ENCODE results near the gene HSDL1.

Gene HSDL1

GRCh38 chr16:84180519-84181140 lies 35.7 kb upstream of the HSDL1 start:
- H3K36me3 Mint-ChIP-seq, result peaks cover 34 to 54% of the 10 kb centered on the region in 2 donors
- DNase-seq (no peak), ATAC-seq (replicated peaks) (no peak)
- no peak overlapping the region for H3K4me3 Mint-ChIP-seq
- H3K27ac Mint-ChIP-seq, result peak overlapping the region; percentile 56
- peaks cover 19 to 36% of the 10 kb centered on the region in 2 donors for H3K4me1 Mint-ChIP-seq
- H3K27me3 Mint-ChIP-seq, result no peaks in the 10 kb centered on the region
- no peaks in the 10 kb centered on the region for H3K9me3 Mint-ChIP-seq

GRCh38 chr16:84179612-84180320 lies 34.8 kb upstream of the HSDL1 start:
- no peak overlapping the region for H3K27ac Mint-ChIP-seq
- no peak for DNase-seq
- no peak overlapping the region for H3K4me3 Mint-ChIP-seq
- peaks cover 27 to 48% of the 10 kb centered on the region in 2 donors for H3K36me3 Mint-ChIP-seq
- no peaks in the 10 kb centered on the region for H3K9me3 Mint-ChIP-seq
- no peak for ATAC-seq (replicated peaks)
- H3K4me1 Mint-ChIP-seq, result peaks cover 20 to 35% of the 10 kb centered on the region in 2 donors
- peaks cover 0 to under 1% of the 10 kb centered on the region in 2 donors for H3K27me3 Mint-ChIP-seq

DNA sequence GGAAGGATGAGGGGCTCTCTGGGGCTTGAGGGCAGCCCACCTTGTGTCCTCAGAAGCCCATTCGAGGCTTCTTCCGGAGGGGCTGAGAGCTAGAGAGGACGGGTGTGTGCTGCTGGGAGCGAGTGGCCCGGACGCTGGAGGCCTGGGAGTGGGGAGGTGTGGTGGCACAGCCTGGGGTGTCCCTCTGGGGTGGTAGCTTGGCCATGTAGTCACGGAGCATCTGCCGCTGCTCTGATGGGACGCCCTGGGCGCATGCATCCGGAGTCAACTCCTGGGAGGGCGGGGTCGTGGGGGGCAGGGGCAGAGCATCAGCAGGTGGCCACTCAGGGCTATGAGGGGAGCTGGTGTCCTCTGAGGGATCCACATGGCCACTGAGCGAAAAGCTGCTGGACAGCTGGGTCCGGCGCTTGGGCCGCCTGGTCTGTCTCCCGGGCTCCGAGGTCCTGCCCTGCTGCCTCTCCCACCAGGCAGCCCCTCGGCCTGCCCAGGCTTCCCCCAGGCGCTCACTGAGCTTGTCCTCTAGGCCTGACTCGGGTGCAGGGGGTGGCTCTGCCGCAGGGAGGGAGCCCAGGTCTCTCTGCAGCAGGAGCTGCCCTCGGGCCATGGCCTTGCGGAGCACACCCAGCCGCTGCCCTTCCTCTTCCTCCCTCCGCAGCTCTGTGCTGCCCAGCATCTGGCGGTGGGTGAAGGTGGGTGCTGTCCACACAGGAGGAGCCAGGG lies 34.1 kb upstream of the HSDL1 start:
- H3K4me1 Mint-ChIP-seq, result peaks cover 15 to 28% of the 10 kb centered on the region in 2 donors
- DNase-seq (no peak), ATAC-seq (replicated peaks) (no peak)
- no peaks in the 10 kb centered on the region for H3K9me3 Mint-ChIP-seq
- H3K27me3 Mint-ChIP-seq, result peaks cover 0 to 4% of the 10 kb centered on the region in 2 donors
- peaks cover 24 to 41% of the 10 kb centered on the region in 2 donors for H3K36me3 Mint-ChIP-seq
- no peak overlapping the region for H3K27ac Mint-ChIP-seq
- no peak overlapping the region for H3K4me3 Mint-ChIP-seq

DNA sequence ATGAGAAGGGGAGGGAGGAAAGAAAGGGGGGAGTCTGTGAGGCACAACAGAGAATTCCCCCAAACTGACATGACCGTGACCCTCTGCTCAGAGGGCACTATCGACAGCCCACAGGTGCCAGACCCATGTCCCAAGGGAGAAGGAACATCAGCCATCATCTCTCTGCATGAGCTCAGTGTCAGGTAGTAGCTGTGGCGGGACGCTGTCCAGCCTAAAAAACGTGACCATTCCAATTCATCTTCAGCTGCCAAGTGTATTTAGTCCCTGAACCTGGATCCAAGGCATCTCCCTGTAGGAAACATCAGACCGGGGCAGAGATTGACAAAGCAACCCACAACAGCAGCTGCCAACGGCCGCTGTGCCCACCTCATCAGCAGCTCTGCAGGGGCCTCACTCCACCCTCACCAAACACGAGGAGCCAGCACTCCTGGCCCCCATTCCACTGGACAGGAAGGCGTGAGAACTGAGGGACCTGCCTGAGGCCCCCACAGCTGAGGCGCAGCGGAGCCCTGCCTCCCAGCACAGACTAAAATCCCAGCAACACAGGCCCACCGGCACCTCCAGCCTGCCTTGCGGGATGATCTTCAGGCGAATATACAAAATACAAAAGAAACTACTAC lies 33.3 kb upstream of the HSDL1 start:
- no peak overlapping the region for H3K4me3 Mint-ChIP-seq
- DNase-seq (no peak), ATAC-seq (replicated peaks) (no peak)
- H3K4me1 Mint-ChIP-seq, result peaks cover 13 to 25% of the 10 kb centered on the region in 2 donors
- no peak overlapping the region for H3K27ac Mint-ChIP-seq
- peaks cover 19 to 35% of the 10 kb centered on the region in 2 donors for H3K36me3 Mint-ChIP-seq
- peaks cover 0 to 4% of the 10 kb centered on the region in 2 donors for H3K27me3 Mint-ChIP-seq
- H3K9me3 Mint-ChIP-seq, result no peaks in the 10 kb centered on the region

DNA sequence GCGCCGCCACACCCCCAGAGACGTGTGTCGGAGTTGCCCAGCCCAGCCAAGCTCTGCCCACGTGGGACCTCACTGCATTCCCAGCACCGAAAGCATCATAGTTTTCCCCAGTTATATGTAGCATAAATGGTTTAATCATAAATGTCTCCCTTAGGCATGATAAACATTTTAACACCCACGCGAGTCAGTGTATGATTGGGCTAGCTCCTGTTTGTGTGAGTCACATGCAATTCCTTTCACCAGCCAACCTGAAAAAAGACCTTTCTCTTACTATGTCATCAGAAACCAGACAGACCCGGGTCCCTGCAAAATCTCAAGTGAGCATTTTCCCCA lies 32.7 kb upstream of the HSDL1 start:
- no peak for ATAC-seq (replicated peaks)
- H3K4me3 Mint-ChIP-seq, result no peak overlapping the region
- DNase-seq, result no peak
- H3K27me3 Mint-ChIP-seq, result peaks cover 4% of the 10 kb centered on the region in 2 donors
- H3K36me3 Mint-ChIP-seq, result peaks cover 14 to 30% of the 10 kb centered on the region in 2 donors
- peak overlapping the region; percentile 2 for H3K27ac Mint-ChIP-seq
- peaks cover 12 to 25% of the 10 kb centered on the region in 2 donors for H3K4me1 Mint-ChIP-seq
- H3K9me3 Mint-ChIP-seq, result no peaks in the 10 kb centered on the region

DNA sequence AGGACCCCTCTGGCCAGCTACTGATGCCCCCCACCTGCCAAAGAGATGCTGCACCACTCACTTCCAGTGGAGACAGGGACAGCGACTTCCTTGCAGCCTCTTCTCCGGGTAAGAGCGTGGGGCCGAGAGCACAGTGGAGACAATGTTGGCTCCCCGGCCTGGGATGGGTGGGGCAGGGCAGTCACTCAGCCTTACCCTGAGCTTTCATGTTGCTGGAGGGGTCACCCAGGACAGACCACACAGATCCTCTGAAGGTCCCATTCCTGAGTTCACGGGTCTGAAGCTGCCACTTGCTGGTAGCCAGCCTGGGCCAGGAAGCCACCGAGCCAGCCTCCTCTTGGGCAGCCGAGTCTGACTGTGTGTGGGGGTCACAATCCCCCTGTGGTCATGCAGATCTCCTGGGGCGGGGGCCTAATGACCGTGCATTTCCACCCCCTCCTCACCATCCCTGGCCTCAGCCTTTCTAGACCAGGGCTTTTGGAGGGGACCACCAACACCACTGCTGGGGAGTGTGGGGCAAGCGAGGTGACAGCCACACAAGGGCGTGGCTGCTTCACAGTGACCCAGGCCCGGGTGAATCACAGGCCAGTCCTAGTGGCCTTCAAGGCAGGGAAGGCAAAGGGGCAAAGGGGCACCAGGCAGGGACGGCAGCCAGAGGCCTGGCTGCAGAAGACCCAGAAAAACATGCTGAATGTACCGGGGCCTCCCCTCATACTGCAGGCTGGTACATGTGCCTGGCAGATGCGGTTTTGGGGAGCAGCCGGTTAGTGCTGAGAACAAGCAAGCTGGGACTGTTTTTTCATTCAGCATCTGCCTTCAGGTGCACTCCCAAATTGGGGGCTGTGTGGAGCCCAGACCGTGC lies 31.4 kb upstream of the HSDL1 start:
- peaks cover 4 to 11% of the 10 kb centered on the region in 2 donors for H3K27me3 Mint-ChIP-seq
- DNase-seq, result no peak

DNA sequence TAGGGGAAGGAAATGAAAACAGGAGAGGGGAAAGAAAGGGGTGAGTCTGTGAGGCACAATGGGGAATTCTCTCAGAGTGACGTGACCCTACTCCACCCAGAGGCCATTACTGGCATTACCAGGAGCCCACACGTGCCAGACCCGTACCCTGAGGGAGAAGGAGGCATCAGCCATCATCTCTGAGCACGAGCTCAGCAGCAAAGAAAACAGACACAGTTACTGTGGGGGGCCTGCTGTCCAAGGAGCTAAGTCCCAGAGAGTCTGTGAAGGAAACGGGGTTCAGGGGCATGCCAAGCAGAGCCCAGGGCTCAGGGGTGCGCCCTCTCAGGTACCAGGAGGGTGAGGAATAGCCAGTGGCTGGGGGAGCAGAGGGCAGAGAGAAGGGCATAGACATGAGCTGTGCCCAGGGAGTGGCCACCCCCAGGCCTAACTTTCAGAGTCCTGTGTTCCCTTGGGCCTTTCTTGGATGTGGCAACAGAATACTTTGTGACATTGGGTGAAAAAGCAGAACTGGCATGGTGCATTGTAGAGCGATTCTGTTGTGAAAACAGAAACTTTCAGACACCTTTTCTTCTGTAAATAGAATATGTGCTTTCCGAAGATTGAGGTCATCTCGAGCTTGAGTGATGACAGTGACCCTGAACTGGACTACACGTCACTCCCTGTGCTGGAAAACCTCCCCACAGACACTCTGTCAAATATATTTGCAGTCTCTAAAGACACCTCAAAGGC lies 30.5 kb upstream of the HSDL1 start:
- peaks cover 12 to 25% of the 10 kb centered on the region in 2 donors for H3K4me1 Mint-ChIP-seq
- ATAC-seq (replicated peaks) (peak; percentile 90), DNase-seq (peak; percentile 58)
- no peaks in the 10 kb centered on the region for H3K9me3 Mint-ChIP-seq
- H3K36me3 Mint-ChIP-seq, result peaks cover 7 to 16% of the 10 kb centered on the region in 2 donors
- peak overlapping the region; percentile 30 to 64 for H3K4me3 Mint-ChIP-seq
- H3K27me3 Mint-ChIP-seq, result peaks cover 4 to 11% of the 10 kb centered on the region in 2 donors
- H3K27ac Mint-ChIP-seq, result peak overlapping the region; percentile 44

More for the DNA sequence above, 31.4 kb upstream of the HSDL1 start:
- ATAC-seq (replicated peaks), result no peak
- Mint-ChIP-seq H3K36me3 (peaks cover 10 to 23% of the 10 kb centered on the region in 2 donors), H3K4me3 (peak overlapping the region in 1 of 2 donors; percentile 51), H3K27ac (no peak overlapping the region), H3K9me3 (no peaks in the 10 kb centered on the region), H3K4me1 (peaks cover 12 to 25% of the 10 kb centered on the region in 2 donors)

- peaks cover 12 to 25% of the 10 kb centered on the region in 2 donors for H3K4me1 Mint-ChIP-seq
- peaks cover 12 to 21% of the 10 kb centered on the region in 2 donors for H3K27me3 Mint-ChIP-seq
- DNase-seq, result no peak
- ATAC-seq (replicated peaks), result no peak
- peaks cover 7 to 14% of the 10 kb centered on the region in 2 donors for H3K36me3 Mint-ChIP-seq
- H3K9me3 Mint-ChIP-seq, result no peaks in the 10 kb centered on the region
- no peak overlapping the region for H3K27ac Mint-ChIP-seq
- no peak overlapping the region for H3K4me3 Mint-ChIP-seq
These were observed 29.4 kb upstream of the HSDL1 start for GRCh38 chr16:84174396-84174795.

- H3K4me1 Mint-ChIP-seq, result no peaks in the 10 kb centered on the region
- H3K36me3 Mint-ChIP-seq, result no peaks in the 10 kb centered on the region
- no peaks in the 10 kb centered on the region for H3K9me3 Mint-ChIP-seq
- ATAC-seq (replicated peaks) (no peak), DNase-seq (no peak)
- H3K4me3 Mint-ChIP-seq, result no peak overlapping the region
- H3K27me3 Mint-ChIP-seq, result peaks cover 27 to 40% of the 10 kb centered on the region in 2 donors
- peak overlapping the region; percentile 48 for H3K27ac Mint-ChIP-seq
These were observed 24.9 kb upstream of the HSDL1 start for GRCh38 chr16:84169765-84170310.

DNA sequence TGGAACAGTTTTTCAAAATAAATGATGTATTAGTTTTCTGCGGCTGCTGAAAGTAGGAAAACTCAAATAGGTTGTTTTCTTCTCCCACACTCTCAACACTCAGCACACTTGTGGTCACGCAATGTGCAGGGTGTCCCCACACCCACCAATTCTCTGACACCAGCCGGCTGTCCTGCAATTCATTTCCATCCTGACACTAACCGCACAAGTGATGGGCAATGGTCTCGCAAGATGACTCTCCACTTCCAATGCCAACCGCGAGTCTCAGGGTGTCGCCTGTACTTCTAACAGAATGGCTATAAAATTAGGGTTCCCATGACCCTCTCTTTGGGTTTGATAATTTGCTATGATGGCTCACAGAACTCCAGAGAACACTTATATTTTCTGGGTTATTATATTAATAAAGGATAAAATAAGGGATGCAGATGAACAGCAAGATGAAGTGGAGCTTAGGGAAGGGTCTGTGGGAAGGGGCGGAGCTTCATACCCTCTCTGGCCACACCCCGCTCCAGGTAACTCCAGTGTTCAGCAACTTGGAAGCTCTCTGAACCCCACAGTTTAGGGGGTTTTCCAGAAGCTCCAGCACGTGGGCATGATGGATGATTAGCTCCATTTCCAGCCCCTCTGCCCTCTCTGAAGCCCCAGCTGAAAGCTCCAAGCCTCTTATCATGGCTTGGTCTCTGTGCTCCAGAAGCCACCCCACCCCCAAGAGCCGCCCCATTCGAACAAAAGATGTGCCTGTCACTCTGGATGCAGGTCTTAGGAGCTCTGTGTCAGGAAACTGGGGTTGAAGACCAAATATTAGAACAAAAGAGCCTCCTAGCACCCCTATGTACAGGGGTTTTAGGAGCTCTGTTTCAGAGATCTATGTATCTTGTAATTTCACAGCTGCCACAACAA lies 22.1 kb upstream of the HSDL1 start:
- no peak overlapping the region for H3K4me3 Mint-ChIP-seq
- DNase-seq (no peak), ATAC-seq (replicated peaks) (no peak)
- no peak overlapping the region for H3K27ac Mint-ChIP-seq
- H3K36me3 Mint-ChIP-seq, result no peaks in the 10 kb centered on the region
- H3K27me3 Mint-ChIP-seq, result peaks cover 29 to 51% of the 10 kb centered on the region in 2 donors
- no peaks in the 10 kb centered on the region for H3K9me3 Mint-ChIP-seq
- no peaks in the 10 kb centered on the region for H3K4me1 Mint-ChIP-seq

GRCh38 chr16:84165746-84166145 lies 20.8 kb upstream of the HSDL1 start:
- no peak overlapping the region for H3K4me3 Mint-ChIP-seq

DNA sequence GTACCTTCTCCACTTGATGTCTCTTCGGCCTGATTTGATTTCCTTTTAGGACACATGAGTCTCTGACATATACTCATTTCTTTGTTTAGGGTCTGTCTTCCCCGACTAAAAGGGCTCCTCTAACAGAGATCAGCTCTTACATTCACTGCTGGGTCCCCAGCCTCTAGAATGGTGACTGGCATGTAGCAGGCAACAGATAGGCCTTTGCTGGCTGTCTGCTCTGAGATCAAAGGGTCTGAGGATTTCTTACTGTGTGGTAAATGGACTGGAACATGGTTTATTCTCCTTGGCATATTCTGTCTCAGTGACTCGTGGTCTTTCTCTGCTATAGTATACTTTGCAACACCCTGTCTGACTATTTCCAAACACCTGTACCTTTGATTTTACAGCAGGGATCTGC lies 16.8 kb upstream of the HSDL1 start:
- Mint-ChIP-seq H3K4me1 (peaks cover 0 to 7% of the 10 kb centered on the region in 2 donors), H3K27me3 (peaks cover 44 to 64% of the 10 kb centered on the region in 2 donors), H3K4me3 (no peak overlapping the region), H3K36me3 (no peaks in the 10 kb centered on the region), H3K27ac (no peak overlapping the region), H3K9me3 (no peaks in the 10 kb centered on the region)
- DNase-seq, result no peak
- ATAC-seq (replicated peaks), result no peak

More at GRCh38 chr16:84165746-84166145, 20.8 kb upstream of the HSDL1 start:
- no peaks in the 10 kb centered on the region for H3K9me3 Mint-ChIP-seq
- peaks cover 35 to 53% of the 10 kb centered on the region in 2 donors for H3K27me3 Mint-ChIP-seq
- no peak for DNase-seq
- no peaks in the 10 kb centered on the region for H3K4me1 Mint-ChIP-seq
- no peak for ATAC-seq (replicated peaks)
- H3K27ac Mint-ChIP-seq, result no peak overlapping the region
- no peaks in the 10 kb centered on the region for H3K36me3 Mint-ChIP-seq
